Renal pelvis (tissue), 4 donors: ENCODE measurements around the gene SLC6A17. TPM values are rescaled to one million over a fixed set of nuclear protein-coding genes. Genes with fewer than 3 reads are reported as not detected.
A peak's percentile ranks its signal among the peaks of the same experiment; 100 is the strongest.

Experiments
- DNase-seq: peaks from one replicate; pipeline ENCODE4 v3.0.0-alpha.2; 2013
- polyA plus RNA-seq, 3 donors: library from polyadenylated mRNA; unstranded; fragments of 120-200 nt; gene quantifications; one replicate each; pipeline ENCODE4 v1.2.1, GENCODE V29; 2013; ENCODE audit not compliant: insufficient read length in 3 of 3

The SLC6A17 gene
- polyA plus RNA-seq, 3 donors: 0.41 to 1.3 (median 0.94) TPM

DNA sequence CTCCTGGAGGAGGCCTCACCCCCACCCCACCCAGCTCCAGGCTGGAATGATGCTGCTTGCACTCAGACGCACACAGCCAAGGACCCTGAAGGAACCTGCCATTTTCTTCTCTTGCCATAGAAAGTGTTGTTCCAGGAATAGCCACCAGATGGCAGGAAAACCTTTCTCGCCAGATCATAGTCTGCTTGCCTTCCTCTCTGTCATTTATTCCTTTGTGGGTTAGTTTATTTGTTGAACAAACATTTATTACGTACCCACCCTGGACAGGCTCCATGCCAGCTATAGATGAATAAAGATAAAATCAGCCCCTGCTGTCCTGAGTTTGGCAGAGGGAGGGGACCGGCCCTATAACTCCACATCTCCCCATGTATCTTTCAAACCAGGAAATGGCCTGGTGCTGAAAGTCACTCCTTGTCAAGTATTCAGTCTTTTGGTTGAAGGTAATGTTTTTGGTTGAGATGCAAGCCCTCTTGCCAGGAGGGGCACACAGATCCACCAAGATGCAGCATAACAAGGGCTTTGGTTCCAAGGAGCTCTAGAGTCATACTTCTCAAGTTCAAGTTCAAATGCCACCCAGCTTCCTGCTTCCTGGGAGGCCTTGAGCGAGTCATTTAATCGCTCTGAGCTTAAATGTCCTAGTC, 52.8 kb downstream of the SLC6A17 start:
- DNase-seq: peak; percentile 61

DNA sequence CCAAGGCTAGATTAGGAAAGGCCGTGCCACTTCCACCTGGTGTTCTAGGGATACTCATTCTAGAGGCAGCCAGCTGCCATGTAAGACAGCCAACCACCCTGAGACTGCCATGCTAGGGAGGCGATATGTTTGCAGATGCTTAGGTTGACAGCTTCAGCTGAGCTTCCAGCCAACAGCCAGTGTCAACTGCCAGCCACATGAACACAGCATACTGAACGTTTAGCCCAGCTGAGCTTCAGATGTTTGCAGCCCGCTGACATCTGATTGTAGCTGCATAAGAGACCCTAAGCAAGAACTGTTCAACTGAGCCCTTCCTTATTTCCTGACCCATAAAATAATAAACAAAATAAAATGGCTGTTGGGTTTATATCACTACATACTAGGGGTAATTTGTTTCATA, 54.9 kb downstream of the SLC6A17 start:
- no peak for DNase-seq

DNA sequence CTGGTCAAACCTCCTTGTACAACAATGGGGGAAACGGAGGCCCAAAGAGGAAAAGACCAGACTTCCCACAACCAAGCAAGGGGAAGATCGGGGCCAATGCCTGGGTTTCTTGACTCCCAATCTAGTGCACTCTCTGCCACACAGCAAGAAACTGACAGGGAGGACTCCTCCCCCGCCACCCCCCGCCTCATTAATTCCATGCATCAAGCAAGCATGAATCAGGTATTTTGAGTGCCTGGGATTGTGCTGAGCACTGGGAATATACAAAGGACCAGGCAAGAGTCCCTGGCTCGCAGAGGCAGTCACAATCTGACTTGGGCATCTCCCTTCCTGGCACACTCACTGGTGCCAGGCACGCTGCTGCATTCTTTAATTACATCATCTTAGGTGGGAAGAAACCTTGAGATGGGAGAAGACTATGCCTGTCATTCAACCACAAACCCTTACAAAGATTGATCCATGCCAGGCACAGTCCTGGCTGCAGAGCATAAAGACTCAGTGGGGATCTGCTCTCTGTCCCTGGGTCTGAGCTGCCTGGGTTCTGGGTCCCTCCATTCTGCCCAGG, 55.4 kb downstream of the SLC6A17 start:
- DNase-seq: no peak

DNA sequence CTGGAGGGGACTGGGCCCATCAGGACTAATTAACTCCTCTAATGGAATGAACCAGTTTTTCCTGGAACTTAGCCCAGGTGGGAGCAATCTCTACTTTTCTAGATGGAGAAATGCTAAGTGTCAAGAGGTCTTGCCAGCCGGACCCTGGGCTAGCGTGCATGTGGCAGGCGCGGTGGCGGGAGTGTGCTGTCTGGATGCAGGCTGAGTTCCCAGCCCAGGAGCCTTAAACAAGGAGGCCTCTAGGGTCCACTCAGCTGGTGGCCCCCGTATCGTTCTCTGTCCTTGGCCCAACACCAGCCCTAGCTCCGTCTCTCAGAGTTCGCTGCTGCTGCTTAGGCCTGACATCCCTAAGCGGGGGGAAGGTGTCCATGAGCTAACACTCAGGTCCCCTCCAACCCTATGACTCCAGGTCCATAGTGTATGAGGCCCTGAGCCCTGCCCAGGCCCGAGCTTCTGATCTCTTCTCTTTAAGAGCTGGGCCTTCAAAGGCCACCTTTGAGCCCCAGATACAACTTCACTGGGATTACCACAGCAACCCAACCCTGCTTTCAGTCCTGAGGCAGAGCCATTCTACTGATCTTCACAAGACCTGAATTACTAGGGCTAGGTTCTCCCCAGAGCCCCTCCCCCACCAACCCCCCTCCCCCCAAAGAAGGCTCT, 56.1 kb downstream of the SLC6A17 start:
- no peak for DNase-seq

DNA sequence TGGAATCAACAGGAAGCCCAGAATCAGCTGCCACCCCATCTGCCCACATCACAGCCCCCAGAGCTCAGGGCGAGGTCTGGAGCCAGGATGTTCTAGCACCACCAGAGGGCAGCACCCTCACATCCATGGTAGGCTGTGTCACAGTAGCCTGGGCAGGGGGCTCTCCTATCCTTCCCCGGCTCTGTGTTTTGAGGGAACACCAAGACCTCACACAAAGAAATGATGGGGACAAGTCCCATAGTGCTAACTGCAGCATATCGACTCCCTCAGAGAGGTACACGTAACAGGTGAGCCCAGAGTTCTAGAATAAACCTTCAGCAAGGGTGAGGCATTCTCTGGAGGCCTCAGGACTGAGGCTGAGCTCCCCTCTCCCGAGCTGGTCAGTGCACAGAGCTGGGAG, 57.5 kb downstream of the SLC6A17 start:
- peak; percentile 40 for DNase-seq

DNA sequence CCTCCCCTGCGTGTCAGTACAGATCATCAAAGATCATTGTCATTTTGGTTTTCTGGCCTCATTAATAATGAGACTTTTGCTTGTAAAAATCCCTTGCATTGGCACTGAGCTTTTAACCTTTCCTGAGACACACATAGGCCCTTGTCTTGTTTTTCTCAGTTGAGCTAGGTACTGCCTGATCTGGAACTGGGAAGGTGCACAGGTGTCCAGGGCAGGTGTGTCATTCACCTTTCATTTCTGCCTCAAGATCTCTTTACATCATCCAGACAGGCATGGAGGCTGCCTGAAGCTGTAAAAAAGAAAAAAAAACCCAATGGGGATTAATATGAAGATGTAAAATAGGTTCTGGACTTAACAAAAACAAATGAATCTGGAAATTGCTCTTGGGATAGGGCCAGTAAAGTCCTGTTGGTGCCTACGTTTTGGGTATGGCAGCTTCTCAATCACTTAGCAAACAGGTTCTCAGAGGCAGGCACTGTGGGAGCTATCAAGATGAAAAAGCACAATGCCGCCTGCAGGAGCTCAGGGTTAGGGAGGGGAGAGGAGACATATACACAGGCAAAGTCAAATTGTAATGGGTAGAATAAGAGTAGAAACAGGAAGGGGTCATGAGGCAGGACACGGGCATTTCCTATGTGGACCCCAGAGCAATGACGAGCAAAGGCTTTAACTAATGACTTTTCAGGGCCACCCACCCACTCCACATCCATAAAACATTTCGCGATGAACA, 58.8 kb downstream of the SLC6A17 start:
- no peak for DNase-seq

DNA sequence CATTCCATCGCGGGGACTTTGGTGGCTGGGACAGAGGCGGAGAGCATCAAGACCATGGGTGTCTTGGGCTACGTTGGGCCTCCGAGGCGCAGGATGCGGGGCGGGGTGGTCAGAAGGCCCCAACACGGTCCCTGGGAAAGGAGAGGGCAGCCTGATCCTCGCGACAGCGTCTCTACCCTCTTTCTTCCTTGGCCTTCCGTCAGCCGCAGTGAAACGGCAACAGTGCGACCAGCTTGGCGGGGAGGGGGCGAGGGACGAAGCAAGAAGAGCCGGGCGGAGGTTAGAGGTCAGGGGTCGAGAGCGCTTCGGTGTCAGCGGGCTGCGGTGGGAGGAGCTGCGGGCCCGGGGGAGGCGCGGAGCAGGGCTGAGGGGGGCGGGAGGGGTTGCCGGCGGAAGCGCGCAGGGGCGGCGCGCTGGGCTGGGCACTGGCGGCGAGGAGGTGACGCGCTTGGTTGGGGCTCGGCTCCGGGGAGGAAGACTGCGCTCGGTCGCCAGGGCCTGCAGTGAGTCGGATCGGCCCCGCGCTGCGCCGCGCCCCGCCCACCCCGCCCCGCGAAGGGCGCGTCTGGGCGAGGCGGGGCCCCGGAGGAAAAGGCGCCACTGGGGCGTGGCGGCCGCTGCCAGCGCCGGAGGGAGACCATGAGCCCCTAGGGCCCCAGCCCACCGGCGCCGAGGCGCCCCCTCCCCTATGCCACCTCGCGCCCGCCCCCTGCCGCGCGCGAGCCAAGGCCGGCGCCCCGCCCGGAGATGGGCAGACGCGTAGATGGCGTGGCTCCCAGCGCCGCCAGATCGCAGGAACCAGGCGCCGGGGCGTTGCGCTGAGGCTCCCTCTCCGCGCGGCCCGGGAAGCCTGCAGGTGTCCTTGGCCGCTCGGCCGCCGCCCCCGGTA, 59.7 kb downstream of the SLC6A17 start, which contains the start of gene KCNC4:
Gene KCNC4, plus strand, starts transcription at position 600 of the 889 bp plus-strand sequence. CDS start 1,186 bp downstream, outside the sequence.
- peak; percentile 31 for DNase-seq

DNA sequence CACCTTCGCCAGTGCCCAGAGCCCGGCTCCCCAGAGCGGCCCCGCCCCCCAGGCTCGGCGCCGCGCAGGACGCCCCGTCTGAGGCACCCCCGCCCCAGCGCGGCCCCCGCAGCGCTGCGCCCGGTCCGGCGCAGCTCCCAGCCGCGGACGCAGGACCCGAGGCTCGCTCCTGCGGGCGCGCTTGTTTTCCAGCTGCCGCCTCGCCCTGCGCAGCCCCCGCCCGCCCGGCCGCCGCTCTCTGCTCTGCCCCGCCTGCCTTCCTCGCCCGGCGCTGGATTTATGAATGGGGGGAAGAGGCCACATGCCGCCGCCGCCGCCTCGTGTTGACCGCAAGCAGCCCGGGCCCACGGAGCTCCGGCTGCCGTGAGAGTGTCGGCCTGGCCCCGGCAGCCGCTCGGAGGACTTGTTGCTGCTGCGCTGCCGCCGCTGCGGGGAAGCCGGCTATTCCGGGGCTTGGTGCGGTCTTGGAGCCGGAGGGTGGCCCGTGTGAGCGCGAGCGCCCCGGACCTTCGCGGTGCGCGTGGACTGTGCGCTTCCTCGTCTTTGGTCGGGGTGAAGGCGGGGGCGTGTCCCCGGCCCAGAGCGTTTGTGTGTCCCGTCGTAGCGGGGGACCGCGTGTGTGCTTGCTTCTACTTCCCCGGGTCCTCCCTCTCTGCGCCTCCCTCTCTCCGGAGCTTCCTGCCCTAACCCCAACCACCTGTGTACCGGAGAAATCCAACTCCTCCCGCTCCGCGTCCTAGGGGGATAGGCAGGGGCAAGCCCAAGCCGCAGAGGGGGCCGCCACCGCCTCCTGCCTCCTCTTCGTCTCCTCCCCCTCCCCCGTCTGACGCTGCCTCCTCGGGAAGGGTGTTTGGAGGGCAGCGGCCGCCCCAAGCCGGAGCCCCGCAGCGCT, 60.6 kb downstream of the SLC6A17 start:
- peak; percentile 28 for DNase-seq

DNA sequence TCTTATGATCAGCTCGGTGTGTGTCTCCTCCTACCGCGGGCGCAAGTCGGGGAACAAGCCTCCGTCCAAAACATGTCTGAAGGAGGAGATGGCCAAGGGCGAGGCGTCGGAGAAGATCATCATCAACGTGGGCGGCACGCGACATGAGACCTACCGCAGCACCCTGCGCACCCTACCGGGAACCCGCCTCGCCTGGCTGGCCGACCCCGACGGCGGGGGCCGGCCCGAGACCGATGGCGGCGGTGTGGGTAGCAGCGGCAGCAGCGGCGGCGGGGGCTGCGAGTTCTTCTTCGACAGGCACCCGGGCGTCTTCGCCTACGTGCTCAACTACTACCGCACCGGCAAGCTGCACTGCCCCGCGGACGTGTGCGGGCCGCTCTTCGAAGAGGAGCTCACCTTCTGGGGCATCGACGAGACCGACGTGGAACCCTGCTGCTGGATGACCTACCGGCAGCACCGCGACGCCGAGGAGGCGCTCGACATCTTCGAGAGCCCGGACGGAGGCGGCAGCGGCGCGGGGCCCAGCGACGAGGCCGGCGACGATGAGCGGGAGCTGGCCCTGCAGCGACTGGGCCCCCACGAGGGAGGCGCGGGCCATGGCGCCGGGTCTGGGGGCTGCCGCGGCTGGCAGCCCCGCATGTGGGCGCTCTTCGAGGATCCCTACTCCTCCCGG, 61.3 kb downstream of the SLC6A17 start:
- no peak for DNase-seq

DNA sequence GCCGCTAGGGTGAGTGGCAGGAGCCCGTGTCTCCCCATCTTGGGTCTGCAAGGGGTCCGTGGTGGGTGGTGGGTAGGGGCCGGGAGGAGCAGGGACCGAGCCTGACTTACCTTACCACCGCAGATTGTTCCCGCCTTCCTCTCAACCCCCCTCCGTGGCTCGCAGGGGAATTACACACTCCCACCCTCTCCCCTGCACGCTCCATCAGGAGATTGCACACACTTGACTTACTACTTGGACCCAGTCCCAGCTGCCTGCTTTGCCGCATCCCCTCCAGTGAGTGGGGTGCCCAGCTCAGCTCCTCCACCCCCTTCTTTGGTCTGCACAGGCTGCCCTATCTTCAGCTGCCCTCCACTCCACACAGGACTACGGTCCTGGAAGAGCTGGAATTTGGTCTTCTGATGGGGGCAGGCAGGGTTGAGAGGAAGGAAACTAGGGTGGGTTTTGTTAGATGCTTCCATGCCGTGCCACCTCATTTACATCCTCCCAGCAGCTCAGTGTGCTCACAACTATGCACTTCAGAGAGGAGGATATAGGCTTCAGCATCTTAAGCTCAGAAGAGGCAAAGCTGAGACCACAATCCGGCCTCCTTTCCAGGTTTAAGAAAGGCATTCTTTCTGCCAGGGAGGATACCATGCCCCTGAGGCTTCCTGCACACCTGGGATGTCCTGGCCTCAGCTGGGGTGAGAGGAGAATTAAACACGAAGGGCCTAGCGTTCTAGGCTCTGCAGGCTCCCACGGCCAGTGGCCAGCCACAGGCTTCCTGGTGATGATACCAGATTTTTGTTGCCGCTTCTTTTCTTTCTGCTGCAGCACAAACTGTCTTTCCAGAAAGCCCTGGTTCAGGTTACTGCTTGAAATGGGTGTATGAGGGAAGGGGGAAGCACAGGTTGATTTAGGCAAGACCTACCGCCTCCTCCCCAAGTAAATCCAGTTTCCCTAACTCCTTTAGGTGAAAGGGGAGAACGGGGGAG, 62.2 kb downstream of the SLC6A17 start:
- DNase-seq: no peak

DNA sequence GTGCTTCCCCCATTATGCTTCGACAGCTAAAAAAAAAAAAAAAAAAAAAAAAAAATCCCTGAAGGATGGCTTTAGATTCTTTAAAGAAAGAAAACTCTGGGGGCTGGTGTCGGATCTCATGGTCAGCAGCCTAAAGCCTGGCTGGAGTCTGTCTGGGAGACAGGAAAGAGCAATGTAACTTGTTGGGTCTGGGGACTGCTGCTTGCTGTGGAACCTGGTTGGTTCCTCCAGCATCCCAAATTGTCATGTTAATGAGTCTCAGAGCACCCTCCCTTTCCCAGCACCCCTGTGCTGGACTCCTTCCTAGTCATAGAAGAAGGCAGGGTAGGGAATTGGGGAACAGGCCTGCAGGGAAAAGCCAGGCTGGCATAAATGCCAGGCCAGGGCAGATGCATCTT, 62.8 kb downstream of the SLC6A17 start:
- DNase-seq: no peak

DNA sequence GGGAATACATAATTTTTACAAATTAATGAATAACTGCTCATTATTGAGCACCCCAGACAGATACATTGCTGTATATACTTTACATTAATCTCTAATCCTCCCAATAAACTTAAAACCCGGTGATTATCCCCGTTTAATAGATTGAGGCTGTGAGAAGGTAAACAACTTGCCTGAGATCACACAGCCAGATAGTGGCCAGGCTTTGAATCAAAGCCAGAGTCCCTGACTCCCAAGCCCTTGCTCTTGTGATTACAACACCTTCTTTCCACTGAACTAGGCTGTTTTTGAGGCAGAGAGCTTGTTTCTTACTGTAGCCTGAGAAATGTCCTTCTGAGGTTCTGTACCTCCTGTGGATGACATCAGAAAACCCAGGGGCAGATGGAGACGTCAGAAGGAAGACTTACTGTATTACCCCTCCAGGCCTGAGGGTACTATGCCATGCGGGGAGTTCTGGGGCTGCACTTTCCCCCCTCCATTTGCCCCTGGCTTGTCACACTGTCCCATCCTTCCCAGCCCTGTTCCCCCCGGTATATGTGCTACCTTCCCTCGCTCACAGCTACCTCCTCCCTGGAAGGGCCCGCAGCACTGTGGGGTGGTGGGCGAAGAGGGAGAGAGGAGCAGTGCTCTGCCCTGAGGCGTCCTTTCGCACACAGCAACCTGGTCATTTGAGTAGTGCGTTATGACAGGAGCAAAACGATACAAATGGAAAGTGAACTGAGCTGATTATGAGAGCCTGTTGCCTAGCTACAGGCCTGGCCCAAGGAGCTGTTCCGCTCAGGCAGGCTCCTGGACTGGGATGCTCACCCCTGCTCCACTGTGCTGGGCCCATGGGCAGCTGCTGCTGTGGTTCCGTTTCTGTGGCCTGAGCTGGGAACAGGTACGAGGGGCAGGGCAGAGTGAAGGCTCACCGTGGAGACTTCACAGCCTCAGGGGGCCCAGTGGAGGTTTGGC, 64.4 kb downstream of the SLC6A17 start:
- no peak for DNase-seq

DNA sequence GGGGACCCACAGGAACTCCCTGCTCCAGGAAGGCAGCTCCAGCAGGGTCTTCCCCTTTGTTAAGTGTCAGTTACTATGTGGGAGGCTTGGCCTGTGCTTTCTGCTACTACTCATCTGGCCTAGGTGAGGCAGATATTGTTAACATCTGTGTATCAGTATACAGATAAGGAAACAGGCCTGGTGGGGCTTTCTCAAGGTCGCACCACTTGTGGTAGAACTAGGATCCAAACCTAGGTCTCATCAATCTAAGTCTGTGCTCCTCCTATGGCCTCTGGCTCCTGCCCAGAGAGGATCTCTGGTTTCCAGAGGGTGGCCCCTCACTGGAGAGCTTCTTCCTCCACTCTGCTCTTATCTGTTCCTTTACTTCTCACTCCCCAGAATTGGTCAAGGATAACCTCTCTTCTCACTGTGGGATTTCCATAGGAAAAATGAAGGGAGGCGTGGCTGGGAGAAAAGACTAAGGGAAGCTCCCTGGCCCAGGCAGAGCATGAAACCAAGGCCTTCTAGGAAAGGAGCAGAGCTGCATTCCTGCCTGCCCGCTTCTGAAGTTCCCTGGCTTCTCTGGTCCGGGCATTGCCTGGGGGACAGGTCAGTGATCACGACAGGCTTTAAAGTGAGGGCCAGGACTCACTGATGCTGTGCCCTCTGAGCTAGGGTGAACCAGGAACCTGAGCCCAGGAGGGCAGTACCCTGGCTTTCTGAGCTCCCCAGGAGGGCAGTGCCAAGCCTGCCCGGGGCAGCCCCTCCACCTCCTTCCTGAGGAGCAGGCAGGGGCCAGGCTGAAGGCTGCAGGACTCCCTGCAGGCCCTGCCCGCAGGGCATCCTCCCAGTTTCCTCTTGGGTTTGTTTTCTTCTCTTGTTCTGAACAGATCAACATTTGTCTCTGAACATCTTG, 65.6 kb downstream of the SLC6A17 start:
- no peak for DNase-seq

DNA sequence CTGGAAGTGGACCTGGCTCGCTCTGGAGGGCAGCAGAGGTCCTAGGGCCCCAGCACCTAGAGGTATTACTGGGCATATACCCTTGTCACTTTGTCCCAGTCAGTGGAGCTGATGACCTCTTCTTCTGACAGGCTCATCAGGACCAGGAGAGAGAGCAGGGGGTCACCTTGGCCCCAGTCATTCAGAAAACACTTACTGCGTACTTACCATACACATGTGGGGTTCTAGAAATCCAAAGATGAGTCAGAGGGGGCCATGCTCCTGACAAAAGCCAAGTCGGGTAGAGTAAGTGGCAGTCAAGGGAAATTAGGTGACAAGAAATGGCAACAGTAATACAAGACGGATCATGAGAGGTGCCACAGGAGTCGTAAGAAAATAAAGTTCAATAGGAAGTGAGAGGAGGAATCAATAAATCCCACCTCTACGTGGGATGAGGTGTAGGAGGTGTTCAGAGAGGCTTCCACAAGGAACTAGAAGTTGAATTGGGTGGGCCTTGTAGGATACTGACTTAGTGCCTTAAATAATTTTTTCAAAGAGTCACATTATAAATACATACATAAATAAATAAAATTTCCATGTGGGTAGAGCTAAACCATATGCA, 66.7 kb downstream of the SLC6A17 start:
- DNase-seq: no peak

DNA sequence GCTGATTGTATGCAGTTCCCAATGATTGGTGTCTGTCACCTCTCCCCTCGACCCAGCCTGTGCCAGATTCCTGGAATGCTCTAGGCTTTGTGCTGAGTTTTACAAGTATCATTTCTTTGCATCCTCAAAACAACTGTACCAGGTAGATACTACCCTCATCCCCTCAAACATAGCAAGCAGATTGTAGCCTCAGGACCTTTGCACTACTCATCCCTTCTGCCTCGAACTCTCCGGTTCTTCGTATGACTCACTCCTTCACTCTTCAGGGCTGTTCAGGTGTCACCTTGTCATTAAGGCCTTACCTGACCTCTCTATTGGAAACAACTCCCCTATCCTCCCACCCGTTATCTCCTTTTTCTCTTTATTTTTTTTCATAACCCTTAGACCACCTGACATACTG, 67.8 kb downstream of the SLC6A17 start:
- no peak for DNase-seq

DNA sequence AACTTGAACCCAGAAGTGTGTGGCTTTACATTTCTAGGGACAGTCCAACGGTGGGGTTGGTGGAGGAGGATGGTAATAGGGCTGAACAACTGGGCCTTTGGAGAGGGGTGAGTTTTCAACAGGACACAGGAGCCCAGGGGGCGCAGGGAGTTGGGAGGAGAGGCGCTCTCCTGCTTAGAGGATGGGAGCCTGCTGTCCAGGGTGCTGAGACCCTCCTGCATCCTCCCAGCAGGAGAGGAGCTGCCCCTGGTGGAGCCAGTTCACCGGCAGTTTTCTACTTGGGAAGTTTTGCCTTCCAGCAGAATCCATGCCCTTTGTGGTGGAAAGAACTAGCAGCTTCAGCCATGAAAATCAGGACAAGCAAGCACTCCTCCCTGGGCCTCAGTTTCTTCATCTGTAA, 68.4 kb downstream of the SLC6A17 start:
- peak; percentile 47 for DNase-seq
